Fibroblast of lung (primary cell): ENCODE results near the gene TBC1D2B.

Experiments used
- EZH2 ChIP-seq: IDR thresholded peaks from 2 replicates; pipeline ENCODE4 v1.5.1; 2012; ENCODE audit warnings: low read length, control low read depth, mild to moderate bottlenecking; ENCODE audit errors: missing control alignments
- TF ChIP-seq, protein P1 (sequence below), 2 donors: IDR thresholded peaks in 1 of 2; conservative IDR thresholded peaks in 1 of 2; 1 replicate in 1 of 2; 2 replicates in 1 of 2; pipeline ENCODE4 v1.5.1; 2011 to 2012; ENCODE audit warnings: low read length in 2 of 2, control low read depth in 1 of 2, inconsistent platforms in 1 of 2, low read depth in 1 of 2, mild to moderate bottlenecking in 1 of 2

DNA sequence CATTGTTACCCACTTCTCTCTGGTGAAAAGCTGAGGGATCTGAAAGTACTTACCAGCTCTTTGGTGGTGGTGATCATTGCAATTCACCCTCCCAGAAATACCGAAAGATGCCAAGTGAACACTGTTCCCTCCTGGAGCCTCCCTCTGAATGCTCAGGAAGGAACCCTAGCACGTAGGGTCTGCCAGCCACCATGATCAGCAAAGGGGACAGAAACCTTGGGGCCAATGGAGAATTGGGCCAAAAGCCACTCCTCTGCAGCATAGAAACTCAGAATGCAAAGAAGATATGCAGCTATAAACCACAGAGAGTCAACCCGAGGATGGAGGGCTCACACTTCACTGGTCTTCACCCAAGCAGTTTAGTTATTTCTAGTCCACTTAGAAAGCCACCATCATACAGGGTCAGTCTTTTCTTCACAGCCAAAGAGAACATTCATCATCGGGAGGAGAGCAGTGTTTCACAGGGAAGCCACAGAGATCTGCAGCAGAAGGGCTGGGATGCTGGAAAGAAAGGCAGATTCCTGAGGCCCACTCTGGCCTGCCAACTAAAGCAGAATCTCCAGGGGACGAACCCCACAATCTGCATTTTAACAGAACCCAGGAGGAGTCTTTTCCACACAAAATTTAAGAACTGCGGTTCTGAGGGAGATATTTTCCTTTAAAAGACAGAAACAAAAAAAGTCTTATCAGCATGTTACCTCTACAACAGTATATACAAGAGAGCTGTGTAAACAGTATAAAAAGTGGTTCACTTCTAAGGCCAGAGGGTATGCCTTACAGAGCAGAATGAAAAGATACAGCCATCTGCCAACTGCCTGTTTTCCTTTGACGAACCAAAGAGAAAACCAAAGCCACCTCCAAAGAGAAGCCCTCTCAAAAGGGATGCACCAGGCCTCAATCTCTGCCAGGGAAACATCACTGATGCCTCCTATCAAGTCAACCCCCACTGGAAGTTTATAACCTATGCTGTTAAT, 11.3 kb downstream of the TBC1D2B start:
- TF ChIP-seq, protein P1, sequence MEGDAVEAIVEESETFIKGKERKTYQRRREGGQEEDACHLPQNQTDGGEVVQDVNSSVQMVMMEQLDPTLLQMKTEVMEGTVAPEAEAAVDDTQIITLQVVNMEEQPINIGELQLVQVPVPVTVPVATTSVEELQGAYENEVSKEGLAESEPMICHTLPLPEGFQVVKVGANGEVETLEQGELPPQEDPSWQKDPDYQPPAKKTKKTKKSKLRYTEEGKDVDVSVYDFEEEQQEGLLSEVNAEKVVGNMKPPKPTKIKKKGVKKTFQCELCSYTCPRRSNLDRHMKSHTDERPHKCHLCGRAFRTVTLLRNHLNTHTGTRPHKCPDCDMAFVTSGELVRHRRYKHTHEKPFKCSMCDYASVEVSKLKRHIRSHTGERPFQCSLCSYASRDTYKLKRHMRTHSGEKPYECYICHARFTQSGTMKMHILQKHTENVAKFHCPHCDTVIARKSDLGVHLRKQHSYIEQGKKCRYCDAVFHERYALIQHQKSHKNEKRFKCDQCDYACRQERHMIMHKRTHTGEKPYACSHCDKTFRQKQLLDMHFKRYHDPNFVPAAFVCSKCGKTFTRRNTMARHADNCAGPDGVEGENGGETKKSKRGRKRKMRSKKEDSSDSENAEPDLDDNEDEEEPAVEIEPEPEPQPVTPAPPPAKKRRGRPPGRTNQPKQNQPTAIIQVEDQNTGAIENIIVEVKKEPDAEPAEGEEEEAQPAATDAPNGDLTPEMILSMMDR (conservative IDR thresholded peaks at IDR 0.05 in 1 of 2, IDR thresholded peaks at IDR 0.05 in 1 of 2; ENCODE audit: low read depth in 1 of 2, low read length in 2 of 2) = no peak
- no peak for TF ChIP-seq EZH2
